ENCODE results near the gene OSGIN1.

GRCh38 chr16:83994087-83994486 is 41.0 kb downstream of the OSGIN1 start:
- TF ChIP-seq POLR2AphosphoS5 (IDR thresholded peaks at IDR 0.05), result no peak
- TF ChIP-seq POLR2A (IDR thresholded peaks at IDR 0.05), result no peak
- TF ChIP-seq CTCF (IDR thresholded peaks at IDR 0.05), result no peak
- no peak for TF ChIP-seq EP300 (IDR thresholded peaks at IDR 0.05)

Measured in stomach (tissue), 4 donors.